Measurements from ENCODE around the gene GPC6. TPM values are rescaled to one million over a fixed set of nuclear protein-coding genes. Genes with fewer than 3 reads are reported as not detected.

The GPC6 gene
- total and polyA plus RNA-seq, 4 donors: 5.9 to 29.1 (median 18.2) TPM

GRCh38 chr13:93398167-93399035, 171.8 kb downstream of the GPC6 start:
- Histone ChIP-seq H3K4me3 (ENCODE audit: low read depth in 1 of 3, low read length in 3 of 3) (no peak overlapping the region), H3K27ac (ENCODE audit: low read depth in 1 of 2, low read length in 2 of 2) (no peak overlapping the region), H3K36me3 (ENCODE audit: control insufficient read depth in 4 of 4, insufficient read depth in 3 of 4, low read depth in 1 of 4, low read length in 3 of 4) (no peaks in the 10 kb centered on the region), H3K9me3 (ENCODE audit: control insufficient read depth in 4 of 4, low read length in 3 of 4) (no peaks in the 10 kb centered on the region), H3K4me1 (ENCODE audit: control insufficient read depth in 4 of 4, insufficient read depth in 4 of 4, low read length in 3 of 4) (no peaks in the 10 kb centered on the region), H3K9ac (ENCODE audit: low read depth in 1 of 2, low read length in 2 of 2) (no peak overlapping the region), H3K27me3 (ENCODE audit: control insufficient read depth in 4 of 4, insufficient read depth in 4 of 4, low read length in 3 of 4) (no peaks in the 10 kb centered on the region)
- no peak for DNase-seq (ENCODE audit: low spot score)
- 91% methylated on average over 4 of the region's 4 CpGs for WGBS
- TF ChIP-seq FOXA1 (IDR thresholded peaks at IDR 0.05): no peak
- no peak for TF ChIP-seq MAX (IDR thresholded peaks at IDR 0.05)
- TF ChIP-seq SP1 (IDR thresholded peaks at IDR 0.05): no peak
- no peak for TF ChIP-seq RAD21 (IDR thresholded peaks at IDR 0.05)
- no peak for TF ChIP-seq TAF1 (conservative IDR thresholded peaks at IDR 0.05)
- no peak for TF ChIP-seq ATF3 (IDR thresholded peaks at IDR 0.05)
- TF ChIP-seq GABPA (IDR thresholded peaks at IDR 0.05 in 1 of 2, conservative IDR thresholded peaks at IDR 0.05 in 1 of 2): no peak
- TF ChIP-seq HNF4G (IDR thresholded peaks at IDR 0.05): no peak
- TF ChIP-seq EGR1 (IDR thresholded peaks at IDR 0.05; ENCODE audit: low read depth in 2 of 2): no peak
- TF ChIP-seq CTCF (IDR thresholded peaks at IDR 0.05; ENCODE audit: low read depth, low read length, missing input control): no peak
- TF ChIP-seq ZBTB33 (IDR thresholded peaks at IDR 0.05): no peak
- TF ChIP-seq YY1 (IDR thresholded peaks at IDR 0.05): no peak
- TF ChIP-seq FOXA2 (IDR thresholded peaks at IDR 0.05): no peak
- no peak for TF ChIP-seq JUND (IDR thresholded peaks at IDR 0.05)
- TF ChIP-seq NR2F2 (IDR thresholded peaks at IDR 0.05): no peak
- no peak for TF ChIP-seq HNF4A (conservative IDR thresholded peaks at IDR 0.05)
- TF ChIP-seq RXRA (IDR thresholded peaks at IDR 0.05): no peak

- no peak for DNase-seq (ENCODE audit: low spot score)
- H3K4me1 ChIP-seq (ENCODE audit: control insufficient read depth in 4 of 4, insufficient read depth in 4 of 4, low read length in 3 of 4): no peaks in the 10 kb centered on the region
- no peak overlapping the region for H3K27ac ChIP-seq (ENCODE audit: low read depth in 1 of 2, low read length in 2 of 2)
- 95% methylated on average over 4 of the region's 4 CpGs for WGBS
- no peaks in the 10 kb centered on the region for H3K36me3 ChIP-seq (ENCODE audit: control insufficient read depth in 4 of 4, insufficient read depth in 3 of 4, low read depth in 1 of 4, low read length in 3 of 4)
- no peak for TF ChIP-seq YY1 (IDR thresholded peaks at IDR 0.05)
- TF ChIP-seq JUND (IDR thresholded peaks at IDR 0.05): no peak
- no peak for TF ChIP-seq HNF4A (conservative IDR thresholded peaks at IDR 0.05)
- no peak for TF ChIP-seq TAF1 (conservative IDR thresholded peaks at IDR 0.05)
- no peak for TF ChIP-seq RXRA (IDR thresholded peaks at IDR 0.05)
- no peak for TF ChIP-seq REST (IDR thresholded peaks at IDR 0.05)
- no peak for TF ChIP-seq EGR1 (IDR thresholded peaks at IDR 0.05; ENCODE audit: low read depth in 2 of 2)
- no peak for TF ChIP-seq MAX (IDR thresholded peaks at IDR 0.05)
- TF ChIP-seq FOXA1 (IDR thresholded peaks at IDR 0.05): no peak
- H3K27me3 ChIP-seq (ENCODE audit: control insufficient read depth in 4 of 4, insufficient read depth in 4 of 4, low read length in 3 of 4): no peaks in the 10 kb centered on the region
- no peaks in the 10 kb centered on the region for H3K9me3 ChIP-seq (ENCODE audit: control insufficient read depth in 4 of 4, low read length in 3 of 4)
- no peak overlapping the region for H3K4me3 ChIP-seq (ENCODE audit: low read depth in 1 of 3, low read length in 3 of 3)
- H3K9ac ChIP-seq (ENCODE audit: low read depth in 1 of 2, low read length in 2 of 2): no peak overlapping the region
These were observed 172.6 kb downstream of the GPC6 start for GRCh38 chr13:93399212-93399611.

All from liver (tissue), 9 donors.